ENCODE measurements around the gene ADRA2B.

DNA sequence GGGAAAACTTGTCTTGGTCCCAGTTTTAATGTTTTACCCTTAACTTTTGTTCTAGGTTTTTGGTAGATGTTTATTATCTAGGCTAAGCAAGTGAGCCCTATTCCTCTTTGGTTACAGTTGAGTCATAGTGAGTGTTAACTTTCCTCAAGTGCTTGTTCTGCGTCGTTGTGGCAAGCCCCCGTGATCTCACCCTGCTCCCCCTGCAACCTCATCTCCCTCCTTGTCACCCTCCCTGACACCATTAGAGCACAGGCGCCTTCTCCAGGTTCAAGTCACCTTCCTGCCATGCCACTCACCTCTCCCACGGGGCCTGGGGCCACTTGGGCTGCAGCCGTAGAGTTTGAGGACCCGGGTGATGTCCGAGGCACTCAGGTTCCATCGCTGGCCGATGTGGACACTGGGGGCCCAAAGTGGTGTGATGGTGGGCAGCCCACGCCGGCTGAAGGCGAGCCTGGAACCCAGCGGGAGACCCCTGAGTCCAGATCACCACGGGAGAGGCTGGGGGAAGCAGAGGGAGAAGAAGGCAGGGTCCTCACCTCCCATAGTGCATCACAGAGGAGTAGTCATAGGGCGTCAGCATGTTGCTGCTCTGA lies 13.3 kb upstream of the ADRA2B start:
- TF ChIP-seq CTCF (IDR thresholded peaks at IDR 0.05; ENCODE audit: low read depth, low read length) (no peak), POLR2A (IDR thresholded peaks at IDR 0.05; ENCODE audit: extremely low read depth, insufficient read length) (no peak), MAX (IDR thresholded peaks at IDR 0.05; ENCODE audit: low read depth, low read length) (no peak), MYC (IDR thresholded peaks at IDR 0.05; ENCODE audit: low read depth, low read length) (no peak)
